Measurements from ENCODE around the gene GCNT3. TPM values are rescaled to one million over a fixed set of nuclear protein-coding genes. Genes with fewer than 3 reads are reported as not detected.

GCNT3 gene
- total RNA-seq, 1 donor from 2014 or later: not detected

DNA sequence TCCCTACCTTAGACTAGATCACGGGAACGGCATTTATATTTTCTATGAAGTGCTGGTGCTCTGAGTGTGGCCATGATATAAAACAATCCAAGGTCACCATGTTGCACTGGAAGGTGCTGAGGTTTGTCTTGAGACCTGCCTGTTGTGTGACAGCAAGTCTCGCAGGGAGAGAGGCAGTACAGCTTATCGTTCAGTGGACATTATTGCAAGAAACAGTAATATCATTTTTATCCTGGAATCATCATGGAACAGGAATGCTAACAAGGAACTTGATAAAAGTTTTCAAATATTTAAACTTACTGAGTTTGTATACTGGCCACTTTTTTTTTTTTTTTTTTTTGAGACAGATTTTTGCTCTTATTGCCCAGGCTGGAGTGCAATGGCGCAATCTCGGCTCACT lies 40.0 kb upstream of the GCNT3 start:
- Mint-ChIP-seq H3K4me1 (no peaks in the 10 kb centered on the region), H3K9me3 (no peaks in the 10 kb centered on the region), H3K36me3 (no peaks in the 10 kb centered on the region), H3K27ac (no peak overlapping the region), H3K27me3 (ENCODE audit: insufficient read depth, low read depth) (no peaks in the 10 kb centered on the region), H3K4me3 (no peak overlapping the region)
- Histone ChIP-seq H3K27me3 (no peaks in the 10 kb centered on the region), H3K9ac (no peak overlapping the region), H3K4me2 (no peak overlapping the region), H3K9me3 (ENCODE audit: low read depth) (no peaks in the 10 kb centered on the region), H3K36me3 (no peaks in the 10 kb centered on the region), H2AFZ (replicated peaks) (no peak overlapping the region), H3F3A (ENCODE audit: low read depth) (no peaks in the 10 kb centered on the region), H3K4me3 (no peak overlapping the region), H3K4me1 (peaks cover 5% of the 10 kb centered on the region), H3K27ac (no peak overlapping the region), H3K79me2 (ENCODE audit: low read depth) (no peaks in the 10 kb centered on the region), H4K20me1 (ENCODE audit: low read depth) (no peaks in the 10 kb centered on the region)
- DNase-seq (ENCODE audit: low spot score): no peak
- TF ChIP-seq EZH2 (IDR thresholded peaks at IDR 0.05) (no peak), EZH2phosphoT487 (IDR thresholded peaks at IDR 0.05) (no peak)
- TF ChIP-seq, protein P1, sequence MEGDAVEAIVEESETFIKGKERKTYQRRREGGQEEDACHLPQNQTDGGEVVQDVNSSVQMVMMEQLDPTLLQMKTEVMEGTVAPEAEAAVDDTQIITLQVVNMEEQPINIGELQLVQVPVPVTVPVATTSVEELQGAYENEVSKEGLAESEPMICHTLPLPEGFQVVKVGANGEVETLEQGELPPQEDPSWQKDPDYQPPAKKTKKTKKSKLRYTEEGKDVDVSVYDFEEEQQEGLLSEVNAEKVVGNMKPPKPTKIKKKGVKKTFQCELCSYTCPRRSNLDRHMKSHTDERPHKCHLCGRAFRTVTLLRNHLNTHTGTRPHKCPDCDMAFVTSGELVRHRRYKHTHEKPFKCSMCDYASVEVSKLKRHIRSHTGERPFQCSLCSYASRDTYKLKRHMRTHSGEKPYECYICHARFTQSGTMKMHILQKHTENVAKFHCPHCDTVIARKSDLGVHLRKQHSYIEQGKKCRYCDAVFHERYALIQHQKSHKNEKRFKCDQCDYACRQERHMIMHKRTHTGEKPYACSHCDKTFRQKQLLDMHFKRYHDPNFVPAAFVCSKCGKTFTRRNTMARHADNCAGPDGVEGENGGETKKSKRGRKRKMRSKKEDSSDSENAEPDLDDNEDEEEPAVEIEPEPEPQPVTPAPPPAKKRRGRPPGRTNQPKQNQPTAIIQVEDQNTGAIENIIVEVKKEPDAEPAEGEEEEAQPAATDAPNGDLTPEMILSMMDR (IDR thresholded peaks at IDR 0.05): no peak

DNA sequence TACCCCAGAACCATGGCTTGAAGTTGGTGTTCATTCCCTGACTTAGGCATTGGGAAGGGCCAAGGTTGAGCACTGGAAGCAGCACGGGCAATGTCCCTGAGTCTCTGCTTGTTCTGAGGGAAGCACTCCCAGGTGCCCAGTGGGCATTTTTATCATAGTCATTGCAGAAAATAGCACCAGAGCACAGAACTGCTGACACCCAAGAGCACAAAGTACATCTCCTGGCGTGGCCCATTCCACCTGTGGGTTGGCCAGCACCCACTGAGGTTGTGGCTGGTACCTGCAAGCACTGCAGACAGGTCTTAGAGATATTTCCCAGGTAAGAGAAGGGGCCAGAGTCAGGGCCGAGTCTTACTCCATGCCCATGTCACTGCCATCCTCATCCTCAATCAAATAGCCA lies 28.5 kb upstream of the GCNT3 start:
- Mint-ChIP-seq H3K27me3 (ENCODE audit: insufficient read depth, low read depth) (peaks cover 2% of the 10 kb centered on the region), H3K36me3 (no peaks in the 10 kb centered on the region), H3K4me3 (no peak overlapping the region), H3K27ac (no peak overlapping the region), H3K4me1 (no peaks in the 10 kb centered on the region), H3K9me3 (no peaks in the 10 kb centered on the region)
- no peaks in the 10 kb centered on the region for H4K20me1 ChIP-seq (ENCODE audit: low read depth)
- H3K9me3 ChIP-seq (ENCODE audit: low read depth): no peaks in the 10 kb centered on the region
- no peak overlapping the region for H3K4me3 ChIP-seq
- H3K27ac ChIP-seq: no peak overlapping the region
- H3K4me2 ChIP-seq: no peak overlapping the region
- H2AFZ ChIP-seq (replicated peaks): no peak overlapping the region
- no peaks in the 10 kb centered on the region for H3K79me2 ChIP-seq (ENCODE audit: low read depth)
- no peaks in the 10 kb centered on the region for H3K36me3 ChIP-seq
- H3F3A ChIP-seq (ENCODE audit: low read depth): no peaks in the 10 kb centered on the region
- no peak for DNase-seq (ENCODE audit: low spot score)
- TF ChIP-seq EZH2phosphoT487 (IDR thresholded peaks at IDR 0.05) (no peak), EZH2 (IDR thresholded peaks at IDR 0.05) (no peak)
- TF ChIP-seq, protein P1 (IDR thresholded peaks at IDR 0.05): no peak
- H3K27me3 ChIP-seq: no peaks in the 10 kb centered on the region
- H3K4me1 ChIP-seq: no peaks in the 10 kb centered on the region
- no peak overlapping the region for H3K9ac ChIP-seq

DNA sequence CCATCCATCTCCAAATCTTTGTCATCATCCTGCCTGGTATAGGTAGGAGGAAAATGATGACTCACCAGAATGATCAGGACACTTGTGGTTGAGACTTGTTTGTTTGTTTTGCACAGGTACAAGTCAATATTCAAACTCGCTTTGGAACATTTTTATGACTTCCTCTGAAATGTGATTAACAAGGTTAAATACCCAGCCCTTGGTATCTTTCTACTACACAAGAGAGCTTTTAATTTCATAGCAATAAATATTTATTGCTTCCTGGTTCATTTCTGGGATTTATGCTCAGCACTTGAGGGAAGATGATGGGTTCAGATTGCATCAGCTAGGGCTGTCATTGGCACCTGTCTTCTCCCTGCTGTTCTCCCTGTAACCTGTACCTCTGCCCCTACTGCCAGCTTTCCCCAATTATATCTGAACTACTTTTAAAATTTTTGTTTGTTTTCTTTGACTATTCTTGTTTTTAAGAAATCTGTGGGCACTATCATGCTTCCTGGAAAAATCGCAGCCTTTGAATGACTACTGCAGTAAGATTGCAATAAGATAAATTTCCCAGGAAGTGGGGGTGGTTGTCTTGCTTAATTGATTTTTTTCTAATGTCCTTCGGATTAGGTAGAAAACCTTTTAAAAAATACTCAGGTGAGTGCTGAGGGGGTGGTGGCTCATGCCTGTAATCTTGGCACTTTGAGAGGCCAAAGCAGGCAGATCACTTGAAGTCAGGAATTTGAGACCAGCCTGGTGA lies 24.3 kb upstream of the GCNT3 start:
- no peaks in the 10 kb centered on the region for H3K36me3 Mint-ChIP-seq
- no peaks in the 10 kb centered on the region for H3F3A ChIP-seq (ENCODE audit: low read depth)
- no peak for DNase-seq (ENCODE audit: low spot score)
- no peaks in the 10 kb centered on the region for H3K79me2 ChIP-seq (ENCODE audit: low read depth)
- H3K9me3 ChIP-seq (ENCODE audit: low read depth): no peaks in the 10 kb centered on the region
- no peak overlapping the region for H3K4me3 ChIP-seq
- H3K4me2 ChIP-seq: no peak overlapping the region
- H3K4me1 ChIP-seq: no peaks in the 10 kb centered on the region
- no peaks in the 10 kb centered on the region for H3K27me3 Mint-ChIP-seq (ENCODE audit: insufficient read depth, low read depth)
- H4K20me1 ChIP-seq (ENCODE audit: low read depth): no peaks in the 10 kb centered on the region
- H3K4me1 Mint-ChIP-seq: peaks cover 8% of the 10 kb centered on the region
- H3K4me3 Mint-ChIP-seq: no peak overlapping the region
- no peak overlapping the region for H3K27ac ChIP-seq
- no peak for TF ChIP-seq EZH2 (IDR thresholded peaks at IDR 0.05)
- TF ChIP-seq, protein P1 (IDR thresholded peaks at IDR 0.05): no peak
- TF ChIP-seq EZH2phosphoT487 (IDR thresholded peaks at IDR 0.05): no peak
- no peak overlapping the region for H3K27ac Mint-ChIP-seq
- H3K9ac ChIP-seq: no peak overlapping the region
- H3K36me3 ChIP-seq: no peaks in the 10 kb centered on the region
- H3K27me3 ChIP-seq: no peaks in the 10 kb centered on the region
- no peak overlapping the region for H2AFZ ChIP-seq (replicated peaks)
- H3K9me3 Mint-ChIP-seq: no peaks in the 10 kb centered on the region
